GM19035 (cell line): ENCODE measurements around the gene PCDHB10.
"Not testable (repeated sequence)": the region's sequence is repeated elsewhere in the genome, so short reads cannot be mapped to it uniquely, and the experiment has no call there.

Source experiments
- ATAC-seq: cut with Tn5 transposase; IDR thresholded peaks from one replicate; pipeline ENCODE4 v1.9.1; 2021; ENCODE audit not compliant: unreplicated experiment

The PCDHB10 gene

DNA sequence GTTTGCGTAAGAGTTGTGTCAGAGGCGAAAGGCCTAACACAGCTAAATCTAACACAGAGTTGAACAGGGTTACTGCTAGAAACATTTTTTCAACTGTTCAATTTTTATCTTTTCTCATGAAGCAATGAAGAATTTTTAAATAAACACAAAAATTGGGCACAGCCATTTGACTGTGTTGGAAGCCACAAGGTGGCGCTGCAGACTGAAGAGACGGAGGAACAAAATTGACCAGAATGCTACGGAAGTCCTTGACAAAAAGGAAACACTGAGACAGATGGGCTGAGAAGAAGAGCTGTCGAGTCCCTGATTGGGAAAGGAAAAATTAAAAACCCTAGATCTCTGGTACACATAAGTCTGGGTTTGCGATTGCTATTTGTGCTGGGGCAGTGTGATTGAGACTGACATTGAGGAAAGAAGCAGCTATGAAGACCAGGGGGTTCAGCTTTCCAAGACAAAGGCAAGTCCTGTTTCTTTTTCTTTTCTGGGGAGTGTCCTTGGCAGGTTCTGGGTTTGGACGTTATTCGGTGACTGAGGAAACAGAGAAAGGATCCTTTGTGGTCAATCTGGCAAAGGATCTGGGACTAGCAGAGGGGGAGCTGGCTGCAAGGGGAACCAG lies 5.1 kb upstream of the PCDHB10 start, which contains the start of gene PCDHB9:
Gene PCDHB9 (plus strand): TSS at position 265 of the 616 bp plus-strand sequence. CDS start 158 bp downstream, at position 423.
- ATAC-seq, result no peak

DNA sequence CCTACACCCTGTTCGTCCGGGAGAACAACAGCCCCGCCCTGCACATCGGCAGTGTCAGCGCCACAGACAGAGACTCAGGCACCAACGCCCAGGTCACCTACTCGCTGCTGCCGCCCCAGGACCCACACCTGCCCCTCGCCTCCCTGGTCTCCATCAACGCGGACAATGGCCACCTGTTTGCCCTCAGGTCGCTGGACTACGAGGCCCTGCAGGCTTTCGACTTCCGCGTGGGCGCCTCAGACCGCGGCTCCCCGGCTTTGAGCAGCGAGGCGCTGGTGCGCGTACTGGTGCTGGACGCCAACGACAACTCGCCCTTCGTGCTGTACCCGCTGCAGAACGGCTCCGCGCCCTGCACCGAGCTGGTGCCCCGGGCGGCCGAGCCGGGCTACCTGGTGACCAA lies 3.5 kb upstream of the PCDHB10 start:
- ATAC-seq, result not testable (repeated sequence)

DNA sequence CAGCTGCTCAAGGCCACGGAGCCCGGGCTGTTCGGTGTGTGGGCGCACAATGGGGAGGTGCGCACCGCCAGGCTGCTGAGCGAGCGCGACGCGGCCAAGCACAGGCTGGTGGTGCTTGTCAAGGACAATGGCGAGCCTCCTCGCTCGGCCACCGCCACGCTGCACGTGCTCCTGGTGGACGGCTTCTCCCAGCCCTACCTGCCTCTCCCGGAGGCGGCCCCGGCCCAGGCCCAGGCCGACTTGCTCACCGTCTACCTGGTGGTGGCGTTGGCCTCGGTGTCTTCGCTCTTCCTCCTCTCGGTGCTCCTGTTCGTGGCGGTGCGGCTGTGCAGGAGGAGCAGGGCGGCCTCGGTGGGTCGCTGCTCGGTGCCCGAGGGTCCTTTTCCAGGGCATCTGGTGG lies 3.0 kb upstream of the PCDHB10 start:
- not testable (repeated sequence) for ATAC-seq

DNA sequence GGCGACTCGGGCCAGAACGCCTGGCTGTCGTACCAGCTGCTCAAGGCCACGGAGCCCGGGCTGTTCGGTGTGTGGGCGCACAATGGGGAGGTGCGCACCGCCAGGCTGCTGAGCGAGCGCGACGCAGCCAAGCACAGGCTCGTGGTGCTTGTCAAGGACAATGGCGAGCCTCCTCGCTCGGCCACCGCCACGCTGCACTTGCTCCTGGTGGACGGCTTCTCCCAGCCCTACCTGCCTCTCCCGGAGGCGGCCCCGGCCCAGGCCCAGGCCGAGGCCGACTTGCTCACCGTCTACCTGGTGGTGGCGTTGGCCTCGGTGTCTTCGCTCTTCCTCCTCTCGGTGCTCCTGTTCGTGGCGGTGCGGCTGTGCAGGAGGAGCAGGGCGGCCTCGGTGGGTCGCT lies 2.2 kb downstream of the PCDHB10 start:
- ATAC-seq, result not testable (repeated sequence)

DNA sequence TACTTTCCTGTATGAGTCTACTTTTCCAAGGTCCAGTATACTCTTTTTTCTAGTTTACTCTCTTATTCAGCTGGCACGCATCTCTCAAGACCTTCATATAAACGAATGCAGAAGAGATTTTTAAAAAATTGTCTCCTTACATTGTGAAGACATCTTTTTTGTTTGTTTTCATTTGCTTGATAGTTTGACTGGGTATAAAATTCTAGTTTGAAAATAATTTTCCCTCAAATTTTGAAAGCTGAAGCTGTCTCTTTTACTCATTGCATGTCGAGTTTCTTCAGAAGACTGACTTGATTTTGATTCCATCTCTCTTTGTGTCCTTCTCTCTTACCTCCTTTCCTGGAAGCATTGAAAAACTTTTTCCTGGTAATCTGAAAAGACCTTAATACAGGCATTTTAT lies 4.2 kb downstream of the PCDHB10 start:
- no peak for ATAC-seq

DNA sequence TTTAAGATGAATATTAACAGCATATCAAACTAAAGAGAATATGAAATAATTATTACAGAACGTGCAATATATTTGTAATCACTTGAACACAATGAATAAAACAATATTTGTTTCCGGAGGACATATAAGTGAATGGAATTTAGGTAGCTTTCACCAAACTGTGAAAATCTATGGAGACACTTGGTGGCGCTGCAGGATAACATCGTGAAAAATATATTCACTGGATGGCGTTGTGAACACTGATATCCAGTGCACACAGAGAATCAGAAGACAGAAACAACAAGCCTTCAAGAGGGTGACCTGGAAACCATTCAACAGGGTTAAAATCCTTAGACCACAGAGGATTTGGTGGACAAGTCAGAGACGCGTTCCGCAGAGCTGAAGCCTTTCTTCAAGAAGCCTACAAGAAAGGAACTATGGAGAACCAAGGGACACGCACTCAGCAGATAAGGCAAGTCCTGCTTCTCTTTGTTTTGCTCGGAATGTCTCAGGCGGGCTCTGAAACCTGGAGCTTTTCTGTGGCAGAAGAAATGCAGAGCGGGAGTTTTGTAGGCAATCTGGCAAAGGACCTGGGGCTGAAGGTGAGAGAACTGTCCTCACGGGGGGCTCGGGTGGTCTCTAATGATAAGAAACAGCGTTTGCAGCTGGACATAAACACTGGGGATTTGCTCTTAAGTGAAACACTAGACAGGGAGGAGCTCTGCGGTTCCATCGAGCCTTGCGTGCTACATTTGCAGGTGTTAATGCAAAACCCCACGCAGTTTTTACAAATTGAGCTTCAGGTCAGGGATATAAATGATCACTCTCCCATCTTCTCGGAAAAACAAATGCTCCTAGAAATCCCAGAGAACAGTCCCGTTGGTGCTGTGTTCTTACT lies 7.4 kb downstream of the PCDHB10 start, which contains the start of gene PCDHB11:
Gene PCDHB11 (plus strand): TSS at position 269 of the 877 bp plus-strand sequence. CDS start 148 bp downstream, at position 417.
- no peak for ATAC-seq

DNA sequence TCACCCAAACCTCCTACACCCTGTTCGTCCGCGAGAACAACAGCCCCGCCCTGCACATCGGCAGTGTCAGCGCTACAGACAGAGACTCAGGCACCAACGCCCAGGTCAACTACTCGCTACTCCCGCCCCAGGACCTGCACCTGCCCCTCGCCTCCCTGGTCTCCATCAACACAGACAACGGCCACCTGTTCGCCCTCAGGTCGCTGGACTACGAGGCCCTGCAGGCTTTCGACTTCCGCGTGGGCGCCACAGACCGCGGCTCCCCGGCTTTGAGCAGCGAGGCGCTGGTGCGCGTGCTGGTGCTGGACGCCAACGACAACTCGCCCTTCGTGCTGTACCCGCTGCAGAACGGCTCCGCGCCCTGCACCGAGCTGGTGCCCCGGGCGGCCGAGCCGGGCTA lies 9.0 kb downstream of the PCDHB10 start:
- not testable (repeated sequence) for ATAC-seq

DNA sequence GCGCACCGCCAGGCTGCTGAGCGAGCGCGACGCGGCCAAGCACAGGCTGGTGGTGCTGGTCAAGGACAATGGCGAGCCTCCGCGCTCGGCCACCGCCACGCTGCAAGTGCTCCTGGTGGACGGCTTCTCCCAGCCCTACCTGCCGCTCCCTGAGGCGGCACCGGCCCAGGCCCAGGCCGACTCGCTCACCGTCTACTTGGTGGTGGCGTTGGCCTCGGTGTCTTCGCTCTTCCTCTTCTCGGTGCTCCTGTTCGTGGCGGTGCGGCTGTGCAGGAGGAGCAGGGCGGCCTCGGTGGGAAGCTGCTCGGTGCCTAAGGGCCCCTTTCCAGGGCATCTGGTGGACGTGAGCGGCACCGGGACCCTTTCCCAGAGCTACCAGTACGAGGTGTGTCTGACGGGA lies 9.5 kb downstream of the PCDHB10 start:
- not testable (repeated sequence) for ATAC-seq

DNA sequence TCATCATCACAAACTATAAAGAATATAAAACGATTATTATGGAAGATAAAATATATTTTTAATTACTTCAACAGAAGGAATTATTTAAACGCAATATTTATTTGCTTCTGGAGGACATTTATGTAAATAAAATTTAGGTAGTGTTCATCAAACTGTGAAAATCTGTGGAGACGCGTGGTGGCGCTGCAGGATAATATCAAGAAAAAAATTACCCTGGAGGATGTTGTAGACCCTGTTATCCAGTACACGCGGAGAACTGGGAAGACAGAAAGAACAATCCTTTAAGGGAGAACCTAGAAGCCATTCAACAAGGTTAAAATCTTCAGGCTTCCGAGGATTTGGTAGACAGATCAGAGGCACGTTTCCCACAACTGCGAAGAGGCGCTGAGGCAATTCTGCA lies 16.3 kb downstream of the PCDHB10 start, which contains the start of gene PCDHB12:
Gene PCDHB12 (plus strand): TSS at position 242 of the 400 bp plus-strand sequence. CDS start 189 bp downstream, outside the sequence.
- ATAC-seq, result no peak

DNA sequence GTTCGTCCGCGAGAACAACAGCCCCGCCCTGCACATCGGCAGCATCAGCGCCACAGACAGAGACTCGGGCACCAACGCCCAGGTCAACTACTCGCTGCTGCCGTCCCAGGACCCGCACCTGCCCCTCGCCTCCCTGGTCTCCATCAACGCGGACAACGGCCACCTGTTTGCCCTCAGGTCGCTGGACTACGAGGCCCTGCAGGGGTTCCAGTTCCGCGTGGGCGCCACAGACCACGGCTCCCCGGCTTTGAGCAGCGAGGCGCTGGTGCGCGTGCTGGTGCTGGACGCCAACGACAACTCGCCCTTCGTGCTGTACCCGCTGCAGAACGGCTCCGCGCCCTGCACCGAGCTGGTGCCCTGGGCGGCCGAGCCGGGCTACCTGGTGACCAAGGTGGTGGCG lies 18.1 kb downstream of the PCDHB10 start:
- not testable (repeated sequence) for ATAC-seq

DNA sequence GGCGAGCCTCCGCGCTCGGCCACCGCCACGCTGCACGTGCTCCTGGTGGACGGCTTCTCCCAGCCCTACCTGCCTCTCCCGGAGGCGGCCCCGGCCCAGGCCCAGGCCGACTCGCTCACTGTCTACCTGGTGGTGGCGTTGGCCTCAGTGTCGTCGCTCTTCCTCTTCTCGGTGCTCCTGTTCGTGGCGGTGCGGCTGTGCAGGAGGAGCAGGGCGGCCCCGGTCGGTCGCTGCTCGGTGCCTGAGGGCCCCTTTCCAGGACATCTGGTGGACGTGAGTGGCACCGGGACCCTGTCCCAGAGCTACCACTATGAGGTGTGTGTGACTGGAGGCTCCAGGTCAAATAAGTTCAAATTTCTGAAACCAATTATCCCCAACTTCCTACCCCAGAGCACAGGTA lies 18.7 kb downstream of the PCDHB10 start:
- not testable (repeated sequence) for ATAC-seq

DNA sequence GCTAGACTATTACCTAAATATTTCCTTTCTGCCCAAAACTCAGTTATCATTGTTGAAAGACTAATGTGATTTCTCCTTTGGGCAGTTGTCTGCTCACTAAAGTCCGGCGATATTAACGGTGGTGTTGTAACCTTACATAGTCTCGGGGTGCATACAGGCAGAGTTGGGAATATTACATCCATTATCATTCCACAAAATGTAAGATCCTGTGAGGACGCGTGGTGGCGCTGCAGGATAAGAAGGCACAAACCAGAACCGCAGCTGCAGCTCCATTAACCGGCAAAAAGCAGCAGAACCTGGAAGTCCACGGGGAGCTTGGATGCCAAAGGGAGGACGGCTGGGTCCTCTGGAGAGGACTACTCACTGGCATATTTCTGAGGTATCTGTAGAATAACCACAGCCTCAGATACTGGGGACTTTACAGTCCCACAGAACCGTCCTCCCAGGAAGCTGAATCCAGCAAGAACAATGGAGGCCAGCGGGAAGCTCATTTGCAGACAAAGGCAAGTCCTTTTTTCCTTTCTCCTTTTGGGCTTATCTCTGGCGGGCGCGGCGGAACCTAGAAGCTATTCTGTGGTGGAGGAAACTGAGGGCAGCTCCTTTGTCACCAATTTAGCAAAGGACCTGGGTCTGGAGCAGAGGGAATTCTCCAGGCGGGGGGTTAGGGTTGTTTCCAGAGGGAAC lies 21.6 kb downstream of the PCDHB10 start, which contains the start of gene PCDHB13:
Gene PCDHB13 (plus strand): TSS at position 264 of the 684 bp plus-strand sequence. CDS start 205 bp downstream, at position 469.
- not testable (repeated sequence) for ATAC-seq

DNA sequence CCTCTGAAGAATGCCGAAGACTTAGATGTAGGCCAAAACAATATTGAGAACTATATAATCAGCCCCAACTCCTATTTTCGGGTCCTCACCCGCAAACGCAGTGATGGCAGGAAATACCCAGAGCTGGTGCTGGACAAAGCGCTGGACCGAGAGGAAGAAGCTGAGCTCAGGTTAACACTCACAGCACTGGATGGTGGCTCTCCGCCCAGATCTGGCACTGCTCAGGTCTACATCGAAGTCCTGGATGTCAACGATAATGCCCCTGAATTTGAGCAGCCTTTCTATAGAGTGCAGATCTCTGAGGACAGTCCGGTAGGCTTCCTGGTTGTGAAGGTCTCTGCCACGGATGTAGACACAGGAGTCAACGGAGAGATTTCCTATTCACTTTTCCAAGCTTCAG lies 22.4 kb downstream of the PCDHB10 start:
- not testable (repeated sequence) for ATAC-seq

DNA sequence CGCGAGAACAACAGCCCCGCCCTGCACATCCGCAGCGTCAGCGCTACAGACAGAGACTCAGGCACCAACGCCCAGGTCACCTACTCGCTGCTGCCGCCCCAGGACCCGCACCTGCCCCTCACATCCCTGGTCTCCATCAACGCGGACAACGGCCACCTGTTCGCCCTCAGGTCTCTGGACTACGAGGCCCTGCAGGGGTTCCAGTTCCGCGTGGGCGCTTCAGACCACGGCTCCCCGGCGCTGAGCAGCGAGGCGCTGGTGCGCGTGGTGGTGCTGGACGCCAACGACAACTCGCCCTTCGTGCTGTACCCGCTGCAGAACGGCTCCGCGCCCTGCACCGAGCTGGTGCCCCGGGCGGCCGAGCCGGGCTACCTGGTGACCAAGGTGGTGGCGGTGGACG lies 23.4 kb downstream of the PCDHB10 start:
- not testable (repeated sequence) for ATAC-seq

DNA sequence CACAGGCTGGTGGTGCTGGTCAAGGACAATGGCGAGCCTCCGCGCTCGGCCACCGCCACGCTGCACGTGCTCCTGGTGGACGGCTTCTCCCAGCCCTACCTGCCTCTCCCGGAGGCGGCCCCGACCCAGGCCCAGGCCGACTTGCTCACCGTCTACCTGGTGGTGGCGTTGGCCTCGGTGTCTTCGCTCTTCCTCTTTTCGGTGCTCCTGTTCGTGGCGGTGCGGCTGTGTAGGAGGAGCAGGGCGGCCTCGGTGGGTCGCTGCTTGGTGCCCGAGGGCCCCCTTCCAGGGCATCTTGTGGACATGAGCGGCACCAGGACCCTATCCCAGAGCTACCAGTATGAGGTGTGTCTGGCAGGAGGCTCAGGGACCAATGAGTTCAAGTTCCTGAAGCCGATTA lies 23.9 kb downstream of the PCDHB10 start:
- ATAC-seq, result not testable (repeated sequence)

DNA sequence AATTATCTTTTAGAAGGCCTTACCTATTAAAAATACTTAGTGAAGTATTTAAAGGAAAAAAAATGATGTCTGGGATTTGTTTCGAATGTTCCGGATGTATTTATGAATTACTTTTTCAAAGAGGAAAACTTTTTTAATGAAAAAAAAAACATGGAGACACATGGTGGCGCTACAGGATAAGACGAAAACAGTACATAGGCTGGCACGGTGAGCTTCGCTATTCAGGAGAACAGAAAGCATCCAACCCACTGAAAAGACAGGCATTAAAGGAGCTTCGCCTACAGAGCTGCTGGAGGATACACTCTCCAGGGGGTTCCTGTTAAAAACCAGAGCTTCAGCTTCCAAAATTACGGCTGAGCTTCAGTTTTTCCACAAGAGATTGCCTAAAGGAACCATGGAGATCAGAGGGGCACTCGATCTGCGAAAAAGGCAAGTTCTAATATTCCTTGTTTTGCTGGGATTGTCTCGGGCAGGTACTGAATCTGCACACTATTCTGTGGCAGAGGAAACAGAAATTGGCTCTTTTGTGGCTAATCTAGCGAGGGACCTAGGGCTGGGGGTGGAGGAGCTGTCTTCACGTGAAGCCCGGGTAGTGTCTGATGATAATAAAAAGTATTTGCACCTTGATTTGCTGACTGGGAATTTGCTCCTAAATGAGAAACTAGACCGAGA lies 31.1 kb downstream of the PCDHB10 start, which contains the start of gene PCDHB14:
Gene PCDHB14 (plus strand): TSS at position 232 of the 672 bp plus-strand sequence. CDS start 163 bp downstream, at position 395.
- no peak for ATAC-seq

DNA sequence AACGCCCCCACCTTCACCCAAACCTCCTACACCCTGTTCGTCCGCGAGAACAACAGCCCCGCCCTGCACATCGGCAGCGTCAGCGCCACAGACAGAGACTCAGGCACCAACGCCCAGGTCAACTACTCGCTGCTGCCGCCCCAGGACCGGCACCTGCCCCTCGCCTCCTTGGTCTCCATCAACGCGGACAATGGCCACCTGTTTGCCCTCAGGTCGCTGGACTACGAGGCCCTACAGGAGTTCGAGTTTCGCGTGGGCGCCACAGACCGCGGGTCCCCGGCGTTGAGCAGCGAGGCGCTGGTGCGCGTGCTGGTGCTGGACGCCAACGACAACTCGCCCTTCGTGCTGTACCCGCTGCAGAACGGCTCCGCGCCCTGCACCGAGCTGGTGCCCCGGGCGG lies 32.7 kb downstream of the PCDHB10 start:
- ATAC-seq, result not testable (repeated sequence)

DNA sequence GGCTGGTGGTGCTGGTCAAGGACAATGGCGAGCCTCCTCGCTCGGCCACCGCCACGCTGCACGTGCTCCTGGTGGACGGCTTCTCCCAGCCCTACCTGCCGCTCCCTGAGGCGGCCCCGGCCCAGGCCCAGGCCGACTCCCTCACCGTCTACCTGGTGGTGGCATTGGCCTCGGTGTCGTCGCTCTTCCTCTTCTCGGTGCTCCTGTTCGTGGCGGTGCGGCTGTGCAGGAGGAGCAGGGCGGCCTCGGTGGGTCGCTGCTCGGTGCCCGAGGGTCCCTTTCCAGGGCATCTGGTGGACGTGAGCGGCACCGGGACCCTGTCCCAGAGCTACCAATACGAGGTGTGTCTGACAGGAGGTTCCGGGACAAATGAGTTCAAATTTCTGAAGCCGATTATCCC lies 33.3 kb downstream of the PCDHB10 start:
- ATAC-seq, result not testable (repeated sequence)

DNA sequence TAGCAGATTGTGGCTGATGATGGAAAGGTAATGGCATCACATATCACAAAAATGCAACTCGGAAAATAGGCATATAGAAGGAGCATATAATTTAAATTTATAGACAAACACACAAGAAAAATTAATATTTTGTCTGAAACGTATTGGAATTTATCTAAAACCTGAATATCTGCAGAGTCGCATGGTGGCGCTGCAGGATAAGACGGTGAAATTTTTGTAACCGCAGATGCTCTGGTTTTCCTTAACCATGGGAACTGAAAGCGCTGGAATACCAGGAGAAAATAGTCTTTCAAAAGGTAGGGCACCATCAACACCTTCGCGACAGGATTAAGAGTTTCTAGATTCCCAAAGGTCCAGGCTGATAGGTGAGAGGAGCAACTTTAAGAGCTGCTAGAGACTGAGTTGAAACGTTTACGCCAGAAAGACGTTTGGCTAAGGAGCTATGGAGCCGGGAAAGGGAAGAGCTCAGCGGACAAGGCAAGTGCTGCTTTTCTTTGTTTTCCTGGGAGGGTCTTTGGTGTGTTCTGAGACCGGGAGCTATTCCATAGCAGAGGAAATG lies 42.0 kb downstream of the PCDHB10 start:
- ATAC-seq, result no peak

DNA sequence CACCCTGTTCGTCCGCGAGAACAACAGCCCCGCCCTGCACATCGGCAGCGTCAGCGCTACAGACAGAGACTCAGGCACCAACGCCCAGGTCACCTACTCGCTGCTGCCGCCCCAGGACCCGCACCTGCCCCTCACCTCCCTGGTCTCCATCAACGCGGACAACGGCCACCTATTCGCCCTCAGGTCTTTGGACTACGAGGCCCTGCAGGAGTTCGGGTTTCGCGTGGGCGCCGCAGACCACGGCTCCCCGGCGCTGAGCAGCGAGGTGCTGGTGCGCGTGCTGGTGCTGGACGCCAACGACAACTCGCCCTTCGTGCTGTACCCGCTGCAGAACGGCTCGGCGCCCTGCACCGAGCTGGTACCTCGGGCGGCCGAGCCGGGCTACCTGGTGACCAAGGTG lies 43.8 kb downstream of the PCDHB10 start:
- not testable (repeated sequence) for ATAC-seq
